Activated naive CD4-positive, alpha-beta T cell treated with anti-CD3 and anti-CD28 coated beads, Interleukin-2, amount 50 U/mL, for 72 hours (primary cell): ENCODE results near the gene ARHGAP29. TPM values are rescaled to one million over a fixed set of nuclear protein-coding genes. Genes with fewer than 3 reads are reported as not detected.

Experiments used
- ATAC-seq, 2 donors: fragments of 150-1000 bp; cut with Tn5 transposase; 2 replicates each; pipeline ENCODE4 v1.10.0; 2021; ENCODE audit warnings: mild to moderate bottlenecking in 2 of 2, moderate library complexity in 2 of 2
- DNase-seq, 2 donors: peaks; one replicate each; pipeline ENCODE4 v3.0.0; 2021 to 2022; ENCODE audit warnings: low spot score in 2 of 2
- H3K27ac Mint-ChIP-seq, 2 donors: one replicate each; pipeline ENCODE4 v1.8.0; 2022; ENCODE audit warnings: mild to moderate bottlenecking in 2 of 2, mixed read lengths in 2 of 2
- H3K36me3 Mint-ChIP-seq, 2 donors: one replicate each; pipeline ENCODE4 v1.8.0; 2022; ENCODE audit warnings: mixed read lengths in 2 of 2
- H3K9me3 Mint-ChIP-seq, 2 donors: one replicate each; pipeline ENCODE4 v1.8.0; 2022; ENCODE audit warnings: mixed read lengths in 2 of 2
- total RNA-seq, 2 donors: library from RNA; stranded (reverse); gene quantifications; one replicate each; pipeline ENCODE4 v1.2.3, GENCODE V29; 2022

The ARHGAP29 gene, protein sequence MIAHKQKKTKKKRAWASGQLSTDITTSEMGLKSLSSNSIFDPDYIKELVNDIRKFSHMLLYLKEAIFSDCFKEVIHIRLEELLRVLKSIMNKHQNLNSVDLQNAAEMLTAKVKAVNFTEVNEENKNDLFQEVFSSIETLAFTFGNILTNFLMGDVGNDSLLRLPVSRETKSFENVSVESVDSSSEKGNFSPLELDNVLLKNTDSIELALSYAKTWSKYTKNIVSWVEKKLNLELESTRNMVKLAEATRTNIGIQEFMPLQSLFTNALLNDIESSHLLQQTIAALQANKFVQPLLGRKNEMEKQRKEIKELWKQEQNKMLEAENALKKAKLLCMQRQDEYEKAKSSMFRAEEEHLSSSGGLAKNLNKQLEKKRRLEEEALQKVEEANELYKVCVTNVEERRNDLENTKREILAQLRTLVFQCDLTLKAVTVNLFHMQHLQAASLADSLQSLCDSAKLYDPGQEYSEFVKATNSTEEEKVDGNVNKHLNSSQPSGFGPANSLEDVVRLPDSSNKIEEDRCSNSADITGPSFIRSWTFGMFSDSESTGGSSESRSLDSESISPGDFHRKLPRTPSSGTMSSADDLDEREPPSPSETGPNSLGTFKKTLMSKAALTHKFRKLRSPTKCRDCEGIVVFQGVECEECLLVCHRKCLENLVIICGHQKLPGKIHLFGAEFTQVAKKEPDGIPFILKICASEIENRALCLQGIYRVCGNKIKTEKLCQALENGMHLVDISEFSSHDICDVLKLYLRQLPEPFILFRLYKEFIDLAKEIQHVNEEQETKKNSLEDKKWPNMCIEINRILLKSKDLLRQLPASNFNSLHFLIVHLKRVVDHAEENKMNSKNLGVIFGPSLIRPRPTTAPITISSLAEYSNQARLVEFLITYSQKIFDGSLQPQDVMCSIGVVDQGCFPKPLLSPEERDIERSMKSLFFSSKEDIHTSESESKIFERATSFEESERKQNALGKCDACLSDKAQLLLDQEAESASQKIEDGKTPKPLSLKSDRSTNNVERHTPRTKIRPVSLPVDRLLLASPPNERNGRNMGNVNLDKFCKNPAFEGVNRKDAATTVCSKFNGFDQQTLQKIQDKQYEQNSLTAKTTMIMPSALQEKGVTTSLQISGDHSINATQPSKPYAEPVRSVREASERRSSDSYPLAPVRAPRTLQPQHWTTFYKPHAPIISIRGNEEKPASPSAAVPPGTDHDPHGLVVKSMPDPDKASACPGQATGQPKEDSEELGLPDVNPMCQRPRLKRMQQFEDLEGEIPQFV
- total RNA-seq: under 1 TPM in 1 of 2 donors, not detected in 1; 0.16 TPM

DNA sequence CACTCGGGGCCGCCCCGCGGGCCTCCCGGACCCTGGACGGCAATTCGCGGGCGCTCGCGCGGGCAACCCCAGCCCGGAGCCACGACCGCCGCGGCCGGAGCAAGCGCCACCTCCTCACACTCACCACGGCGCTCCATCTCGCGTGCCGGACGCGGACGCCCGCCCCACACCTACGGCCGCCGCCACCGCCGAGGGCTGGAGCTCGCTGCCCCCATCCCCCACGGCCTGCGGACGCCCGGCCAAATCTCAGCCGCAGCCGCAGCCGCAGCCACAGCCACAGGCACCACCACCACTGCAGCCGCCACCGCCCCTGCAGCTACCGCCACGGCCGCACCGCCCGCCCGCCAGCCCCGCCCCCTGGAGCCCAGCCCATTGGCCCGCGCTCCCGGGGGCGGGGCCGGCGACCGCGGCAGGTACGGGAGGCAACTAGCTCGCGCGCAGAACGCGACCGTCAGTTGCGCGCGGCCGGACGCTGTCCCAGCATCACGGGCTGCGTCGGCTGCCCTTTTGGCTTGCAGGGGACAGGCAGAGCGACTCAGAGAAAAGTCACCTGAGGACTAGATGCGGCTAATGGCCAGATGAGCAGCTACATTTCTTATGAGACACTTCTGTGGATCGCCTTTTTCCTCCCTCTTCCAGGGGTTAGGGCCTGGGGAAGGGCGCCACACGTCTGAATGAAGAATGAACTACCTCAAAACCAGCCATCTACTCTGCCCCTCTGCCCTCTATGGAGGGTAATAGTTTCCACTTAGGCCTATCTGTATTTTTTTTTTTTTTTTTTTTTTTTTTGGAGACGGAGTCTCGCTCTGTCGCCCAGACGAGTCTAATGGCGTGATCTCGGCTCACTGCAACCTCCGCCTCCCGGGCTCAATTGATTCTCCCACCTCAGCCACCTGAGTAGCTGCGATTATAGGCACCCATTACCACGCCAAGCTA is at the start of gene ARHGAP29:
Gene ARHGAP29, minus strand, starts transcription at position 294 of the 936 bp plus-strand sequence. CDS start 5,973 bp downstream, outside the sequence.
- ATAC-seq (peak; percentile 87 to 97), DNase-seq (peak; percentile 61 to 72)
- Mint-ChIP-seq H3K9me3 (peaks cover 0 to 5% of the 10 kb centered on the region in 2 donors), H3K36me3 (peaks cover 0 to 13% of the 10 kb centered on the region in 2 donors), H3K27ac (no peak within 1 kb of the TSS)

DNA sequence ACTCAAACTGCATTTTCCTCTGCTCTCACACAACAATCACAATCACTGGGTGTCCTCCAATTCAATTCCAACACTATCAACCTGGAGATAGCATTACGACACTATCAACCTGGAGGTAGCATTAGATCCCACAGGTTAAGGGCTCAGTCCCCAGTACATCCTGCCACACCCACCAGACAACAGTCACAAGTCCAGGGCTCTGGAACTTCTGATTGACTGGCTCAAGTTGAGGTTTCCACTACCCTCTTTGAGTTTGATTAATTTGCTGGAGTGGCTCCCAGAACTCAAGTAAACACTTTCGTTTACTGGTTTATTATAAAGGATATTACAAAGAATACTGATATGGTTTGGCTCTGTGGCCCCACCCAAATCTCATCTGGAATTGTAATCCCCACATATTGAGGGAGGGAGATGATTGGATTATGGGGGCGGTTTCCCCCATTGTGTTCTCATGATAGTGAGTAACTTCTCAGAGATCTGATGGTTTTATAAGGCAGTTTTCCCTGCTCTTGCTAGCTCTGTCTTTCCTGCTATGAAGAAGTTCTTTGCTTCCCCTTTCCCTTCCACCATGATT is 49.6 kb upstream of the ARHGAP29 start:
- no peak overlapping the region for H3K27ac Mint-ChIP-seq
- ATAC-seq (no peak), DNase-seq (no peak)
- H3K9me3 Mint-ChIP-seq: peaks cover 0 to 4% of the 10 kb centered on the region in 2 donors
- H3K36me3 Mint-ChIP-seq: peaks cover 0 to 8% of the 10 kb centered on the region in 2 donors

DNA sequence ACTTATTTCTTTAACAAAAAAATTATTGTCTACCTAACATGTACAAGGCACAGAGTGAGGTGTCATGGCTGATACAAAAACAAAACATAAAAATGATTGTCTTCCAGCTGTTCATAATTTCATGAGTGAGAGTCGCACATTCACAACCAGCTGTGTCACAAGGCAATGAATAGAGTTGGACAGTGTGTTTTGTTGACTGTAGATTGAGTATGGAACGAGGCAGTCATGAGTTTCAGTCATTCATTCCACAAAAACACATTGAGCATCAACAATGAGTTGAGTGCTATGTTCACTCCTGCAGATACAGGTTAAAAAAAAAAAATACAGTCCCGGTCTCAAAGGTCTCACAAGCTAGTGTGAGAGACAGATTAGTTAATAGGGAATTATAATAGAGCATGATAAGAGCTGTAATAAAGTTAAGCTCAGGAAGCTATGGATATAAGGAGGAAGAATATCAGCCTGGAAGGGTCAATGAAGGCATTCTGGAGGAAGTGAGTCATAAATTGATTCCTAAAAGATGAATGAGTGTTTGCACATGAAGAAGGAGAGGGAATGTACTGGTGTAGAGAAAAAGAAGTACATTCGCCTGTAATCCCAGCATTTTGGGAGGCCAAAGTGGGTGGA is 47.8 kb upstream of the ARHGAP29 start:
- DNase-seq (no peak), ATAC-seq (no peak)
- H3K9me3 Mint-ChIP-seq: peaks cover 0 to under 1% of the 10 kb centered on the region in 2 donors
- H3K36me3 Mint-ChIP-seq: peaks cover 0 to under 1% of the 10 kb centered on the region in 2 donors
- no peak overlapping the region for H3K27ac Mint-ChIP-seq

DNA sequence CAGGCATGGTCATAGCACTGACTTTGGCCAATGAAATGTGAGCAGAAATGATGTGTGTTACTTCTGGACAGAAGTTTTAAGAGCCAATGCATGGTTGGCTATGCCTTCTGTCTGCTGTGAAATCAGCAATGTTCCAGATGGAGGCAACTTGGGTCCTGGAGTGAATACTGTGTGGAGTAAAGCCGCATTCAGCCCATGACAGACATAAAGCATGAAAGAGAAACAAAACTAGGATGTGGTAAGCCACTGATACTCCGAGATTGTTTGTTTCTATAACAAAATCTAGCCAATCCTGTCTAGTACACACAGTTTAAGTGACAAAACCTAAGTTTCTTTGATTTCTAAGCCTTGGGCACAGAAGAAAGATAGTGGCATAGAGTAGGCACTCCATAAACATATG is 47.1 kb upstream of the ARHGAP29 start:
- DNase-seq (no peak), ATAC-seq (no peak)
- H3K36me3 Mint-ChIP-seq: no peaks in the 10 kb centered on the region
- no peak overlapping the region for H3K27ac Mint-ChIP-seq
- H3K9me3 Mint-ChIP-seq: no peaks in the 10 kb centered on the region

DNA sequence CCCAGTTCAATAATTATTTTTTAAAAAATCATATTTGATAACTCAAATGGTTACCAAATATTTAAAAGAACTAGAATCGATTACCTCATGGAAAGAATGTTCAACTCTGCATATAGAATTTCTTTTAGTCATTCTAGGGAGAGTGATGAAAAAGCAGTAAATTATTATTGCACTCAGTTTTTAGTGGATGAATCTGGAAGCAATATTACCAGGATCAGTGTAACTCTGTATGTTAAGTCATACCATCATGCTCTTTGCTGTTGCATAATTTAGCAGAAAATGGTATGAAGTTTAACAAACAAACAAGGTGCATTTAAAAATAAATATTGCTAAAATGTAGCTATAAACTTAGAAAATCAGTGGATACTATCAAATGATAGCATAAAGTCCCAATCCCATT is 46.1 kb upstream of the ARHGAP29 start:
- no peaks in the 10 kb centered on the region for H3K9me3 Mint-ChIP-seq
- H3K36me3 Mint-ChIP-seq: no peaks in the 10 kb centered on the region
- DNase-seq: no peak
- no peak overlapping the region for H3K27ac Mint-ChIP-seq
- ATAC-seq: no peak

DNA sequence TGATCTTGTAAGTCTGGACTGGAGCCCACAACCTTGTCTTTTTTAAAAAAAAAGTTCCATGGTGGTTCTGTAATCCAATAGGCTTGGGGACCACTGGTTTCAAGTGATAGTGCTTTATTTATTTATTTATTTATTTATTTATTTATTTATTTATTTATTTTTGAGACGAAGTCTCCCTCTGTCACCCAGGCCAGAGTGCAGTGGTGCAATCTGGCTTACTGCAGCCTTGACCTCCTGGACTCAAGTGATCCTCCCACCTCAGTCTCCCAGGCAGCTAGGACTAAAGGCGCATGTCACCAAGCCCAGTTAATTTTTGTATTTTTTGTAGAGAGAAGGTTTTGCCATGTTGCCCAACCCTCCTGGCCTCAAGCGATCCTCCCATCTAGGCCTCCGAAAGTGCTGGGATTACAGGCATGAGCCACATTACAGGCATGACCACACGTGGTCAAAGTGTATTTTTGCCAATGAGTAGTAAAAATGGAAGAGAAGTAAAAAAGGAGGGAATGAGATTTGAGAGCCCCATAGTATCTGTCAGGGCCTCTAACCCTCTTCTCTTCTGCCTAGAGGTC is 44.8 kb upstream of the ARHGAP29 start:
- H3K9me3 Mint-ChIP-seq: no peaks in the 10 kb centered on the region
- ATAC-seq: no peak
- DNase-seq: no peak
- H3K36me3 Mint-ChIP-seq: no peaks in the 10 kb centered on the region
- no peak overlapping the region for H3K27ac Mint-ChIP-seq

DNA sequence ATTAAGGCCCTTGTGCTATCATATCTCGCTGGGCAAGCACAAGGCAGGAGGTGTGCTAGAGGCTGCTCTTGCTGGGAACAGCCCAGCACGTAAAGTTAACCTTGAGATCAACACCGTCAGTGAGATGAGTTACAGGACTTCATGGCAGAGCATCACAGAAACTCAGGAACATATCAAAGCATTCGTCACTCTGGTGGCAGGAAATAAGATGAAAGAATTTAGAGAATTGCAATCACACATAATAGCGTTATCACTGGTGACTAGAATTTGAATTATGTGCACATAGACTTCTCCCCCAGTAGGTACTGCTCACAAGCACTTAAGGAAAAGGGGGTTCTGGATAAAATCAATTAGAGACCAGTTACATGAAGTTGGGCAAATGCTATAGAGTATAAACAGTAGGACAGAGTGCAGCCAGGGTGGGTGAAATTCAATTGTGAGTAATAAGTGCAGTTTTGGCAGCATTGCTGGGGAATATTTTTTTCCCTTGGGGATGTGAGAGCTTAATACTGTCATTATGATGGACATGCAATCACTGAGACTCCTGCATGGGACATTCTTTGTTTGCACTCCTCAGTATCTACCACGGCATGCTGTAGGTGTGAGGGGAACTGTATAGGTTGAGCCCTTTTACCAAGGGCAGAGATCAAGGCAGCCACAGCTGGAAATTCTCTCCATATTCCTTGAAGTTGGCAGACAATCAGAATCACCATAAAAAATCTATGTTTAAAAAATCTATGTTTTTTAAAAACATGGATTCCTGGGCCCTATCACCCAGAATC is 44.2 kb upstream of the ARHGAP29 start:
- Mint-ChIP-seq H3K9me3 (no peaks in the 10 kb centered on the region), H3K36me3 (no peaks in the 10 kb centered on the region), H3K27ac (no peak overlapping the region)
- DNase-seq: no peak
- no peak for ATAC-seq

DNA sequence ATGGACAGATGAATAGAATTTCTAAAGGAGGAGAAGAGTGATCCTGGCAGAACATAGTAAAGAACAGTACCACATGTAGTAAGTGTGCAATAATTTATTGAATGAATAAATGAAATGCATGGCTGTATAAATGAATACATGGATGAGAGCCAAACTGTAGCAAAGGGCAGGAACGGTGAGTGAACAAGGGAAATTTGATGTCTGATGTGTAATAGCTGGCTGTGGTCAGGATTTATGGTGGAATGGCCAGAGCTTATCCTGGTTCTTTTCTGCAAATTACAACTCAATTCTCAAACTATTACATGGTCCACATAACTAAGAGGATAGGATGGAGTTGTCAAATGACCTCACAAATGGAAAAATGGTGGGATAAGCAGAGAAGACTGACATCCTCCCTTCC is 43.2 kb upstream of the ARHGAP29 start:
- H3K9me3 Mint-ChIP-seq: no peaks in the 10 kb centered on the region
- no peak for ATAC-seq
- no peak overlapping the region for H3K27ac Mint-ChIP-seq
- no peaks in the 10 kb centered on the region for H3K36me3 Mint-ChIP-seq
- no peak for DNase-seq

DNA sequence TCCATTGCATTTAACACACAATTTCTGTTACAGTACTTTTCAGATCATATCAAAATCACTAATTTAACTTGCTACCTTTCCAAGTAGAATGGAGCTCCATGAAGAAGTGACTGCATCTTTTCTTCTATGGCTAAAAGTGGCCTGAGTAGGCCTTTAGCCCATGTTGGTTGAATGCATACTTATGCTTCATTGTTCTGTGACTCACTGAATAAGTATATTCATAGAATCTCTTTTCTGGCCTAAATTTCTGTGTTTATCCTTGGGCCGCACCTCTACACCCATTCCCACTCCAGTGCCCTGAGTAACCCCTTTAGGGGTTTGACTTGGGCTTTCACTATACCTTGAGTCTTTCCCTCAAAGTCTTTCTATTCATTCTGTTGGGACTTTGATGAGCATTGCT is 42.1 kb upstream of the ARHGAP29 start:
- Mint-ChIP-seq H3K36me3 (no peaks in the 10 kb centered on the region), H3K9me3 (no peaks in the 10 kb centered on the region), H3K27ac (no peak overlapping the region)
- ATAC-seq (no peak), DNase-seq (no peak)

DNA sequence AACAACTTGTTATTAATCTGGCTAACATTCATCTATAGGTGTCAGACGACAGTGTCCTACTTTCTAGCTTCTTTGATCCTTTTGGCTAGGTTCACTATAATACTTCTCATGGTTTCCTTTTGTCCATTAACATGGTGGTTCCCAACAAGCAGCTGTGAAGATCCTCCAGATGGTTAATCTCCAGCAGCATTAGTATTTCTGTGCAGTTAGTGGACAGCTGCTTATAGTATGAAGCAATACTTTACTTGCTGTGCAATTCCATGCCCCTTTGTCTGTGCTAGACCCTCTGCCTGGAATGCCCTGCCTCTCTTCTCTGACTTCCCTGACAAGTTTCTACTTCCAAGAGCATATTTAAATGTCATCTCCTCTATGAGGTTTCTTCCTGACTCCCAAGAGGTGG is 41.7 kb upstream of the ARHGAP29 start:
- ATAC-seq: no peak
- DNase-seq: no peak
- Mint-ChIP-seq H3K36me3 (no peaks in the 10 kb centered on the region), H3K27ac (no peak overlapping the region), H3K9me3 (no peaks in the 10 kb centered on the region)

DNA sequence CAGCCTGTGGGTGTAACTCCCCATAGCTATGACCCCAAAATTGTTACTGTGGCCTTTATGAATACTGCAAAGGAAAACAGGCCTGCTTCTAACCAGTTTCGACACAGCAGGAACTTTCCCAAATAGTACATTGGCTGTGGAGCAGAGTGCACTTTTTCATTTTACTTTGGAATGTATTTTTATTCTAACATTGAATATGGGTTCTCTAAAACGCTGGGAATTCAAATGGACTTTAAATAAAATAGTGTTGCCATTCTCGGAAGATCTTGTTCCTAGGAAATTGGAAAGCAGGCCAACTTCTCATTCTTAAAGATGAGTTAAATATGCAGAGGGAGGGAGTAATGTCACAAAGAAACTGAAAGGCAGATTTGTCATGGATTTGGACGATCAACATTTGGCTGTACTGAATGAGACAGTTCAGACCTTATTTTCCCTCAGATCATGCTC is 39.6 kb upstream of the ARHGAP29 start:
- no peak for ATAC-seq
- no peak overlapping the region for H3K27ac Mint-ChIP-seq
- no peaks in the 10 kb centered on the region for H3K36me3 Mint-ChIP-seq

DNA sequence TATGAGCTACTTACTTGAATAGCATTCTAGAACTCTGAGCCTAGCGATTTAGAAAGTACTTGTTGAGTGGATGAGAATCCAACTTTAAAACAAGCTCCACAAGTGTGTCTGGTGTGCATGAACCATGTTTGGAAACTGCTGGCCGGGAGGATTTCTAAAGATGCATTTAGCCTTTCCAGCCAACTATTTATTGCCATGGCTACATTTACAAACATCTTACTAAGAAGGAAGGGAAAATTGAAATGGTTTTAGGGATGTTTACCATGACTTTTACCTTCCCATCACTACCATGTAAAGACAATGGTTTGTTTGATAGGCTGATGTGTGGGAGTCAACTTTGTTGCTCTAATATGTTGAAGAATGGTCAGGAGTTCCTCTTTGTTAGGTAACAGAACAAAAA is 37.7 kb upstream of the ARHGAP29 start:
- no peaks in the 10 kb centered on the region for H3K36me3 Mint-ChIP-seq
- DNase-seq (no peak), ATAC-seq (no peak)
- no peaks in the 10 kb centered on the region for H3K9me3 Mint-ChIP-seq
- H3K27ac Mint-ChIP-seq: no peak overlapping the region

More for the DNA sequence above, 39.6 kb upstream of the ARHGAP29 start:
- no peak for DNase-seq
- H3K9me3 Mint-ChIP-seq: no peaks in the 10 kb centered on the region

DNA sequence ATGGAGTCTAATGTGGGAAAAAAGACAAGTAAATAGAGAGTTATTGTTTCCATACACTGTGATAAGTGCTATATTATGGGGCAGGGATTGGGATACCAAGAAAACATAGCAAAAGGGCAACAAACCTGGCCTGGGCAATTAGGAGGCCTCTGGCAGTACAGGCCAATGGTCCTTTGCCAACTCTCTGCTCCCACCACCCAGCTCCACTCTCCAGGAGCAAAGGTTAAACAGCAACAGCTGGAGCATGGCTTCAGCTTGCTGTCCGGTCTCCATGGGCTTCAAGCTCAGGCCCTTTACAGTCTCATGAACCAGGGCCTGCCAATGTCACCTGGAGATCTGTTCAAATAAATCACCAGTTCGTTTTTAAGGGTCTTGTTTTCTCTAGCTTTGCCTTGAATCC is 37.2 kb upstream of the ARHGAP29 start:
- DNase-seq: no peak
- H3K9me3 Mint-ChIP-seq: no peaks in the 10 kb centered on the region
- no peaks in the 10 kb centered on the region for H3K36me3 Mint-ChIP-seq
- ATAC-seq: no peak
- H3K27ac Mint-ChIP-seq: no peak overlapping the region

DNA sequence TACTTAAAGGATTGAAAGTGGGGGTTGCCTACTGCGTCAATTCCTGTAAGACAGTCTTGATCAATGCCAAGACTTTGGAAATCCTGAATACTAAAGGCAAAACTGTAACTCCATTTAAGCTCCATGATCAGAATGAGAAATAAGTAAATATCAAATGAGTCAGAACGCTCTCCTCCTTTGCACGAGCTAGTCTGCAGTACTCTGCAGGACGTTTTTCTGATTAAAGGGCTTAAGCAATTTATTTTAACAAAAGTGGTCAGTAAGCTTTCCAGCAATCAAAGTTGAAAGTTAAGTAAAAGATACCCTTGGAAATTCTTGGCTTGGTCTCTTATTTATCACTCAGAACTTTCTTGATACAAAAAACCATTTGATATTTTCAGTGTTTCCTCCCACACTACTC is 35.7 kb upstream of the ARHGAP29 start:
- Mint-ChIP-seq H3K27ac (no peak overlapping the region), H3K9me3 (no peaks in the 10 kb centered on the region), H3K36me3 (no peaks in the 10 kb centered on the region)
- ATAC-seq (no peak), DNase-seq (no peak)
